ENCODE results near the gene TRPC6. TPM values are rescaled to one million over a fixed set of nuclear protein-coding genes. Genes with fewer than 3 reads are reported as not detected.
A peak's percentile ranks its signal among the peaks of the same experiment; 100 is the strongest.

TRPC6 gene
- total RNA-seq, 1 experiment from 2014 or later: not detected

GRCh38 chr11:101446238-101446637 is 137.6 kb downstream of the TRPC6 start:
- Histone ChIP-seq H3K27ac (no peak overlapping the region), H3K4me1 (replicated peaks; ENCODE audit: insufficient read depth) (no peaks in the 10 kb centered on the region), H3K27me3 (ENCODE audit: insufficient read depth, low read depth) (no peaks in the 10 kb centered on the region), H2AFZ (no peak overlapping the region), H3F3A (ENCODE audit: insufficient read depth, low read depth) (no peaks in the 10 kb centered on the region), H3K9me3 (ENCODE audit: insufficient read depth, low read depth) (no peaks in the 10 kb centered on the region), H3K4me2 (no peak overlapping the region), H4K20me1 (ENCODE audit: insufficient read depth) (no peaks in the 10 kb centered on the region), H3K79me2 (ENCODE audit: low read depth) (no peaks in the 10 kb centered on the region), H3K36me3 (ENCODE audit: low read depth) (no peaks in the 10 kb centered on the region), H3K4me3 (no peak overlapping the region), H3K9me2 (ENCODE audit: insufficient read depth) (no peaks in the 10 kb centered on the region)
- intact Hi-C loops (cut with micrococcal nuclease; ENCODE audit: unreplicated experiment): no loop called here
- ChIA-PET CTCF (no interaction called here), POLR2A (ENCODE audit: unreplicated experiment) (no interaction called here)
- no TSS peak for BruUV-seq (replicated peaks)
- DNase-seq: peak in 1 of 2 experiments; percentile 53
- no peak for TF ChIP-seq EZH2 (IDR thresholded peaks at IDR 0.05; ENCODE audit: low read depth)

GRCh38 chr11:101445761-101446160 is 138.0 kb downstream of the TRPC6 start:
- Histone ChIP-seq H3K27ac (no peak overlapping the region), H2AFZ (no peak overlapping the region), H3K79me2 (ENCODE audit: low read depth) (no peaks in the 10 kb centered on the region), H3K4me2 (no peak overlapping the region), H4K20me1 (ENCODE audit: insufficient read depth) (no peaks in the 10 kb centered on the region), H3K4me3 (no peak overlapping the region), H3K9me3 (ENCODE audit: insufficient read depth, low read depth) (no peaks in the 10 kb centered on the region), H3K9me2 (ENCODE audit: insufficient read depth) (no peaks in the 10 kb centered on the region), H3K4me1 (replicated peaks; ENCODE audit: insufficient read depth) (no peaks in the 10 kb centered on the region), H3K36me3 (ENCODE audit: low read depth) (no peaks in the 10 kb centered on the region), H3K27me3 (ENCODE audit: insufficient read depth, low read depth) (no peaks in the 10 kb centered on the region), H3F3A (ENCODE audit: insufficient read depth, low read depth) (no peaks in the 10 kb centered on the region)
- intact Hi-C loops (cut with micrococcal nuclease; ENCODE audit: unreplicated experiment): no loop called here
- no peak for DNase-seq
- TF ChIP-seq CTCF (conservative IDR thresholded peaks at IDR 0.05) (no peak), EZH2 (IDR thresholded peaks at IDR 0.05; ENCODE audit: low read depth) (no peak)
- ChIA-PET POLR2A (ENCODE audit: unreplicated experiment) (no interaction called here), CTCF (no interaction called here)
- BruUV-seq (replicated peaks): no TSS peak

GRCh38 chr11:101444851-101445250 is 139.0 kb downstream of the TRPC6 start:
- ChIA-PET POLR2A (ENCODE audit: unreplicated experiment) (no interaction called here), CTCF (no interaction called here)
- Histone ChIP-seq H3K9me2 (ENCODE audit: insufficient read depth) (no peaks in the 10 kb centered on the region), H3K9me3 (ENCODE audit: insufficient read depth, low read depth) (no peaks in the 10 kb centered on the region), H3K36me3 (ENCODE audit: low read depth) (no peaks in the 10 kb centered on the region), H4K20me1 (ENCODE audit: insufficient read depth) (no peaks in the 10 kb centered on the region), H3K79me2 (ENCODE audit: low read depth) (no peaks in the 10 kb centered on the region), H2AFZ (no peak overlapping the region), H3K4me3 (no peak overlapping the region), H3F3A (ENCODE audit: insufficient read depth, low read depth) (no peaks in the 10 kb centered on the region), H3K4me1 (replicated peaks; ENCODE audit: insufficient read depth) (no peaks in the 10 kb centered on the region), H3K27me3 (ENCODE audit: insufficient read depth, low read depth) (no peaks in the 10 kb centered on the region), H3K4me2 (no peak overlapping the region), H3K27ac (no peak overlapping the region)
- DNase-seq: no peak
- TF ChIP-seq EZH2 (IDR thresholded peaks at IDR 0.05; ENCODE audit: low read depth) (no peak), CTCF (conservative IDR thresholded peaks at IDR 0.05) (no peak)
- intact Hi-C loops (cut with micrococcal nuclease; ENCODE audit: unreplicated experiment): no loop called here
- no TSS peak for BruUV-seq (replicated peaks)

GRCh38 chr11:101444164-101444563 is 139.6 kb downstream of the TRPC6 start:
- no peaks in the 10 kb centered on the region for H3K27me3 ChIP-seq (ENCODE audit: insufficient read depth, low read depth)
- TF ChIP-seq EZH2 (IDR thresholded peaks at IDR 0.05; ENCODE audit: low read depth) (no peak), CTCF (conservative IDR thresholded peaks at IDR 0.05) (no peak)
- no peaks in the 10 kb centered on the region for H3K9me3 ChIP-seq (ENCODE audit: insufficient read depth, low read depth)
- POLR2A ChIA-PET (ENCODE audit: unreplicated experiment): no interaction called here
- intact Hi-C loops (cut with micrococcal nuclease; ENCODE audit: unreplicated experiment): no loop called here
- no peaks in the 10 kb centered on the region for H4K20me1 ChIP-seq (ENCODE audit: insufficient read depth)
- no peak overlapping the region for H3K27ac ChIP-seq
- DNase-seq: no peak
- H3K4me2 ChIP-seq: no peak overlapping the region
- CTCF ChIA-PET: no interaction called here
- no peaks in the 10 kb centered on the region for H3F3A ChIP-seq (ENCODE audit: insufficient read depth, low read depth)
- no peaks in the 10 kb centered on the region for H3K79me2 ChIP-seq (ENCODE audit: low read depth)
- BruUV-seq (replicated peaks): no TSS peak
- H3K9me2 ChIP-seq (ENCODE audit: insufficient read depth): no peaks in the 10 kb centered on the region
- no peaks in the 10 kb centered on the region for H3K4me1 ChIP-seq (replicated peaks; ENCODE audit: insufficient read depth)
- no peaks in the 10 kb centered on the region for H3K36me3 ChIP-seq (ENCODE audit: low read depth)
- no peak overlapping the region for H2AFZ ChIP-seq
- no peak overlapping the region for H3K4me3 ChIP-seq

Data from PC-9 (cell line).